ENCODE results near the gene CLEC1A.

CLEC1A gene

GRCh38 chr12:10098791-10099190, at the start of gene CLEC1A:
Gene CLEC1A, minus strand, starts transcription at chr12:10098985. Its CDS starts 63 bp downstream, at chr12:10098922.
- DNase-seq (ENCODE audit: low read depth) = peak; percentile 35
- TF ChIP-seq CTCF (conservative IDR thresholded peaks at IDR 0.05; ENCODE audit: low read length) = no peak
- no peak within 1 kb of the TSS for H3K4me3 ChIP-seq (ENCODE audit: low read length)

GRCh38 chr12:10147714-10148403, 49.1 kb upstream of the CLEC1A start:
- peak; percentile 35 for DNase-seq (ENCODE audit: low read depth)
- no peak for TF ChIP-seq CTCF (conservative IDR thresholded peaks at IDR 0.05; ENCODE audit: low read length)
- no peak overlapping the region for H3K4me3 ChIP-seq (ENCODE audit: low read length)

- no peak overlapping the region for H3K4me3 ChIP-seq (ENCODE audit: low read length)
- no peak for DNase-seq (ENCODE audit: low read depth)
- no peak for TF ChIP-seq CTCF (conservative IDR thresholded peaks at IDR 0.05; ENCODE audit: low read length)
Observed at GRCh38 chr12:10142976-10143589, 44.3 kb upstream of the CLEC1A start.

GRCh38 chr12:10140001-10140400, 41.2 kb upstream of the CLEC1A start:
- TF ChIP-seq CTCF (conservative IDR thresholded peaks at IDR 0.05; ENCODE audit: low read length) = peak; percentile 73
- no peak overlapping the region for H3K4me3 ChIP-seq (ENCODE audit: low read length)
- peak; percentile 70 for DNase-seq (ENCODE audit: low read depth)

GRCh38 chr12:10136637-10137205, 37.9 kb upstream of the CLEC1A start:
- H3K4me3 ChIP-seq (ENCODE audit: low read length) = no peak overlapping the region
- DNase-seq (ENCODE audit: low read depth) = peak; percentile 11
- TF ChIP-seq CTCF (conservative IDR thresholded peaks at IDR 0.05; ENCODE audit: low read length) = no peak

- DNase-seq (ENCODE audit: low read depth) = no peak
- TF ChIP-seq CTCF (conservative IDR thresholded peaks at IDR 0.05; ENCODE audit: low read length) = no peak
- H3K4me3 ChIP-seq (ENCODE audit: low read length) = no peak overlapping the region
Observed at GRCh38 chr12:10135126-10135525, 36.3 kb upstream of the CLEC1A start.
